GM12874 (cell line): Measurements from ENCODE around the gene HMGB4.

ENCODE experiments used
- CTCF ChIP-seq: IDR thresholded peaks from 2 replicates; pipeline ENCODE4 v1.5.1; 2011; ENCODE audit warnings: low read depth, mild to moderate bottlenecking, control low read depth, low read length, moderate library complexity; ENCODE audit not compliant: insufficient read depth

HMGB4 gene

DNA sequence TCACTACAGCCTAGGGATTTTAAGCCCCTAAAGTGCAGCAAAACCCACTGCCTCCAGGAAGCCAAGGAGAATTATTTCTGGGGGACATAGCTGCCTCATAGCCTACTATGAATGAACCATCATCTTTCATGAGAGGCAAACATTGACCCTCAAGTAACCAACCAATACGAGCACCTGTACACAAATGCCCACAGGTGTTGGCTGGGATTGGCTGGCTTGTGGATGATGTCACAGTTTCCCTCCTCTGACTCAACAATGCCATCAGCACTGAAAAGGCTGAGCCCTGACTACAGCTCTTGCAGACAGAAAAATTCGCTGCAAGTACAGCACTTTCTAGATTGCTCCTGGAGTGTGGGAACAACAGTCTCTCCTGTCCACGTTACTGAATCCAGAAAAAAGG lies at the start of gene HMGB4:
TSS of gene HMGB4 (plus strand) at position 301 of the 400 bp plus-strand sequence. CDS start 113 bp downstream, outside the sequence.
- no peak for TF ChIP-seq CTCF

GRCh38 chr1:33814166-33814565 lies 49.7 kb upstream of the HMGB4 start:
- TF ChIP-seq CTCF = no peak

DNA sequence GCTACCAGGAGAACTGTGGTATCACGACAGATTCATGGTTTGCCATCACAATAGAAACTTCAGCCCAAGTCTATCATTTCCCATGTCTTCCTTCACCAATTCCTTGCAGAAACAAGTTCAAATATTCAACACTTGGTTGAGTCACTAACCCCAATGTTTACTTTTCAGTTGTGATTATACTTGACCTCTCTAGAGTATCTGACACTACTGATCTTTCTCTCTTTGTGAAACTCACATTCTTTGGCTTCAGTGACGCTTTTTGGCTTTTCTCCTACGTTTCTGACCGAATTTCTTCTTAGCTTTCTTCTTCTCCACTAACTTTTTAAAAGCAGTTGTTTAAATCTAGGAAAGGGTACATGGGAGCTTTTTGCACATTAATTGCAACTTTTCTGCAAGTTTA lies 48.8 kb upstream of the HMGB4 start:
- TF ChIP-seq CTCF = no peak

GRCh38 chr1:33818071-33818470 lies 45.8 kb upstream of the HMGB4 start:
- TF ChIP-seq CTCF = no peak

- TF ChIP-seq CTCF = no peak
Measured at GRCh38 chr1:33819290-33819912, 44.5 kb upstream of the HMGB4 start.

DNA sequence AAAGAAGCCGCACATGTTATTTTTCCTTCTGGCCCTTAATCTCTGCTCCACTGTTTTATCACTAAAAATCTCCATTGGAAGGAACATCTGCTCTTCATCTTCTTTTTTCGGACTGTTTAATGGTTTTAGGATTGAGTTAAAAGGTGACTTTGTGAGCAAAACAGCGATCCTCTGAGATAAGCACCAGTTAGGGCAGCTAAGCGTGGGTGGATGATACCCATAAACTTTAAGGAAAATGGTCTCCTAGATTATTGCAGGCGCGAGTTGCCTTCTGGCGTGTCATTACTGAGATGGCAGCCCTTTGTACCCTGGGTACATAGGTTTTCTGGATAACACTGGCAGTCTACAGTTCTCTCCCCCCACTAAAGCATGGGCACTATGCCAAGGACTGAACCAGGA lies 44.0 kb upstream of the HMGB4 start:
- no peak for TF ChIP-seq CTCF

DNA sequence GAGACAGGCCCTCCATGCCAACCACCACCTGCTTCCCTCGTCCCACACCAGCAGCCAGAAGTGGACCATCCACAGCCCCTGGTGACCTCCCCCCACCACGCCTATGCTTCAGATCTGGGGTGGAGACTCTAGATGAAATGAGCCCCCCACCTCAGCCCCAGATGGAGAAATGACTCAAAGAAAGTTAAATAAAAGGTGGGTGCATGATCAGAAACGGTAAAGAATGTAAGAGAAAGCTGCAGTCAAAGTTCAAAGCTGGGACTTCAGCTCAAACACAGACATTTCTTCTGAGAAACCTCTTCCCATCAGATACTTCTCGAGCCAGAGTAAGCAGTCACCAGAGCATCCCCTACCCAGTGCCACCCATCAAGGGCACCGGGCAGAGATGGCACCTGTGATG lies 43.1 kb upstream of the HMGB4 start:
- no peak for TF ChIP-seq CTCF
